ENCODE results near the gene TRPV5. TPM values are rescaled to one million over a fixed set of nuclear protein-coding genes. Genes with fewer than 3 reads are reported as not detected.

The TRPV5 gene
- total and polyA plus RNA-seq, 2 experiments from 2014 or later, result not detected

DNA sequence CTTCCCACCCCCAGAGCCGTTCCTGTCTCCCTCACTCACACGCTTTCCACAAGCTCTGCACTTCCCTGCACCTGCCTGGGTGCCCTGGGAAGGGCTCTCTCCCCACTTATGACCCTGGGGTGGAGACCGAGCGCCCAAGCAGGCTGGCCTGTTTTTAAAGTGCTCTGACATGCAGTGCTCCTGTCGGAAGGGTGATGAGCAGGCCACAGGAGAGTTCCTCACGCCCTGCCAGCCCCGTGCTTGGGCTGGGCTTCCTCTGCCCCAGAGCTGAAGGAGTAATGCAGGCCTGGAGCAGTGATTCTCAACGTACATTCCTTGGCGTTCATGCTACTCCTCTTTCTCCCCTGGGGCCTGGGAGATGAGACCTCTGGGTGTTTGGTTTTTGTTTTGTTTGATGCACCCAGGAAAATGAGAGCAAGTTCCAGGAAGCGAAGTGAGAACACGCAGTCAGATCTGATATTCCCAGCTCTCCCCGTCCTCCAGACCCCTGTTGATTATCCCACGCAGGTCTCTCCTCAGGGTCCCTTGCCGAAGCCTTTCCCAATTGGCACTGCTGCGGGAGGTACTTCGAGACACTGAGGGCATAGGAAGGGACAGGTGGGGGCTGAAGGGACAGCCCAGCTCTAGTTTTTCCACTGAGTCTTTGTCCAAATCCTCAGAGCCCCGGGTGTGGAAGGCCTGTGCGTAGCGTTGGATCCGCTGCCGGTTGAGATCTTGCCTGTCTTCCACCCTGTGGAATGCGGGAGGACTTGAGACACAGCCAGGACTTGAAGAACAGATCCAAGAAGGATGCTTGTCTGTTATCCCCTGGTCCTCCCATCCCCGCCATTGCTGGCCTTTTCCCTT, 62.1 kb downstream of the TRPV5 start:
- no peak for DNase-seq
- Histone ChIP-seq H3K9me3 (ENCODE audit: low read depth) (no peaks in the 10 kb centered on the region), H3K36me3 (ENCODE audit: low read depth) (no peaks in the 10 kb centered on the region), H3K4me1 (ENCODE audit: insufficient read depth) (no peaks in the 10 kb centered on the region), H3K27ac (no peak overlapping the region), H4K20me1 (ENCODE audit: insufficient read depth) (no peaks in the 10 kb centered on the region), H3K4me2 (ENCODE audit: unreplicated experiment) (no peak overlapping the region), H3F3A (ENCODE audit: insufficient read depth) (no peaks in the 10 kb centered on the region), H3K27me3 (replicated peaks; ENCODE audit: insufficient read depth) (no peaks in the 10 kb centered on the region), H3K79me2 (ENCODE audit: insufficient read depth) (no peaks in the 10 kb centered on the region), H3K9ac (no peak overlapping the region), H3K9me2 (ENCODE audit: insufficient read depth) (no peaks in the 10 kb centered on the region), H3K4me3 (no peak overlapping the region), H2AFZ (no peak overlapping the region)
- in situ Hi-C loops (cut with MboI), result loop anchor here (10.0 kb wide), 1 partner anchor 343 kb away; no protein-coding TSS in a partner anchor
- 71 to 72% methylated on average over 23 of the region's 23 CpGs for WGBS, 2 experiments (ENCODE audit: low coverage in 1 of 2, low lambda C conversion rate in 2 of 2, missing lambda C conversion rate in 2 of 2)
- TF ChIP-seq EZH2phosphoT487 (IDR thresholded peaks at IDR 0.05; ENCODE audit: insufficient read depth, low read depth) (no peak), EZH2 (IDR thresholded peaks at IDR 0.05; ENCODE audit: insufficient read depth, poor library complexity, severe bottlenecking) (no peak)

DNA sequence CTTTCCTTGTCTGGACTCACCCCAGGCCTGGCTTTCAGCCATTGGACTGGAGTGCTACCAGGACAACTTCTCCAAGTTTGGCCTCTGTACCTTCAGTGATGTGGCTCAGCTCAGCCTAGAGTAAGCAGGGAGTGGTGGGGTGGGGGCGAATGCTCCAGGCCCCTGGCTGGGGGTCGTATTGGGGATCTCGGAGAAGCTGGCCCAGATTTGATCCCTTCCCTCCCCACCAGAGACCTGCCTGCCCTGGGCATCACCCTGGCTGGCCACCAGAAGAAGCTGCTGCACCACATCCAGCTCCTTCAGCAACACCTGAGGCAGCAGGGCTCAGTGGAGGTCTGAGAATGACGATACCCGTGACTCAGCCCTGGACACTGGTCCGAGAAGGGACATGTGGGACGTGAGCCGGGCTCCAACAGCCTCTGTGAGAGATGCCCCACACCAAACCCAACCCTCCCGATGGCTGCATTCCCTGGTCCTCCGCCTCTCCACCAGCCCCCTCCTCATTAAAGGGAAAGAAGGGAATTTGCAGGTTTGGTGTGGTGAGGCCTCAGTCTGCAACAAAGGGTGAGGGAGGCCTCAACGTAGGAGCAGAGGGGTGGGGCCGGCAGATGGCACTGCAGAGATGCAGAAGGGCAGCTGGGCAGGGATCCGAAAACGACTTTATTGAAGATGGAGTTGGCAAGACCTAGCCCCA, 62.8 kb downstream of the TRPV5 start:
- Histone ChIP-seq H3K4me2 (ENCODE audit: unreplicated experiment) (no peak overlapping the region), H3K36me3 (ENCODE audit: low read depth) (no peaks in the 10 kb centered on the region), H2AFZ (no peak overlapping the region), H3K9me3 (ENCODE audit: low read depth) (no peaks in the 10 kb centered on the region), H3K4me1 (ENCODE audit: insufficient read depth) (no peaks in the 10 kb centered on the region), H3K9me2 (ENCODE audit: insufficient read depth) (no peaks in the 10 kb centered on the region), H3K4me3 (no peak overlapping the region), H3F3A (ENCODE audit: insufficient read depth) (no peaks in the 10 kb centered on the region), H3K27ac (no peak overlapping the region), H3K27me3 (replicated peaks; ENCODE audit: insufficient read depth) (no peaks in the 10 kb centered on the region), H3K79me2 (ENCODE audit: insufficient read depth) (no peaks in the 10 kb centered on the region), H4K20me1 (ENCODE audit: insufficient read depth) (no peaks in the 10 kb centered on the region), H3K9ac (no peak overlapping the region)
- WGBS, 2 experiments (ENCODE audit: low coverage in 1 of 2, low lambda C conversion rate in 2 of 2, missing lambda C conversion rate in 2 of 2), result 64 to 67% methylated on average over 14 of the region's 14 CpGs
- TF ChIP-seq EZH2phosphoT487 (IDR thresholded peaks at IDR 0.05; ENCODE audit: insufficient read depth, low read depth) (no peak), EZH2 (IDR thresholded peaks at IDR 0.05; ENCODE audit: insufficient read depth, poor library complexity, severe bottlenecking) (no peak)
- DNase-seq, result no peak
- in situ Hi-C loops (cut with MboI), result loop anchor here (10.0 kb wide), 1 partner anchor 344 kb away; no protein-coding TSS in a partner anchor

- DNase-seq, result no peak
- in situ Hi-C loops (cut with MboI), result loop anchor here (10.0 kb wide), 1 partner anchor 345 kb away; no protein-coding TSS in a partner anchor
- no peak overlapping the region for H3K27ac ChIP-seq
These were observed 63.4 kb downstream of the TRPV5 start for GRCh38 chr7:142870147-142870559.

DNA sequence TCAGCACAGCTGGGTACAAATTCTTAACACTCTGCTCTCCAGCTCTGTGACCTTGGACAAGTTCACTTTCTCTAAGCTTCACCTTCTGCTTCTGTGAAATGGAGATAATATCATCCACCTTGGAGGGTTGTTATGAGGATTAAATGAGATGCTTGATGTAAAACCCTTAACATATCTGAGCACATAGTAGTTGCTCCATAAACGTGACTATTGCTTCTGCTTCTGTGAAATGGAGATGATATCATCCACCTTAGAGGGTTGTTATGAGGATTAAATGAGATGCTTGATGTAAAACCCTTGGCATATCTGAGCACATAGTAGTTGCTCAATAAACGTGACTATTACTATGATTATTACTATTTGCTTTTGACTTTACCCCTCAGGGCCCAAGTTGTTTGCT, 64.1 kb downstream of the TRPV5 start:
- 41 to 51% methylated on average over 2 of the region's 2 CpGs for WGBS, 2 experiments (ENCODE audit: low coverage in 1 of 2, low lambda C conversion rate in 2 of 2, missing lambda C conversion rate in 2 of 2)
- Histone ChIP-seq H2AFZ (no peak overlapping the region), H3K27ac (no peak overlapping the region), H3K9ac (no peak overlapping the region), H3K79me2 (ENCODE audit: insufficient read depth) (no peaks in the 10 kb centered on the region), H3K36me3 (ENCODE audit: low read depth) (no peaks in the 10 kb centered on the region), H3K27me3 (replicated peaks; ENCODE audit: insufficient read depth) (no peaks in the 10 kb centered on the region), H3F3A (ENCODE audit: insufficient read depth) (no peaks in the 10 kb centered on the region), H3K9me2 (ENCODE audit: insufficient read depth) (no peaks in the 10 kb centered on the region), H4K20me1 (ENCODE audit: insufficient read depth) (no peaks in the 10 kb centered on the region), H3K9me3 (ENCODE audit: low read depth) (no peaks in the 10 kb centered on the region), H3K4me1 (ENCODE audit: insufficient read depth) (no peaks in the 10 kb centered on the region), H3K4me2 (ENCODE audit: unreplicated experiment) (no peak overlapping the region), H3K4me3 (no peak overlapping the region)
- no peak for TF ChIP-seq EZH2phosphoT487 (IDR thresholded peaks at IDR 0.05; ENCODE audit: insufficient read depth, low read depth)
- TF ChIP-seq EZH2 (IDR thresholded peaks at IDR 0.05; ENCODE audit: insufficient read depth, poor library complexity, severe bottlenecking), result no peak
- in situ Hi-C loops (cut with MboI), result no loop called here
- DNase-seq, result no peak

More at GRCh38 chr7:142870147-142870559, 63.4 kb downstream of the TRPV5 start:
- Histone ChIP-seq H3K36me3 (ENCODE audit: low read depth) (no peaks in the 10 kb centered on the region), H3K79me2 (ENCODE audit: insufficient read depth) (no peaks in the 10 kb centered on the region), H3K4me2 (ENCODE audit: unreplicated experiment) (no peak overlapping the region), H3F3A (ENCODE audit: insufficient read depth) (no peaks in the 10 kb centered on the region), H4K20me1 (ENCODE audit: insufficient read depth) (no peaks in the 10 kb centered on the region), H3K4me1 (ENCODE audit: insufficient read depth) (no peaks in the 10 kb centered on the region), H3K4me3 (no peak overlapping the region), H3K27me3 (replicated peaks; ENCODE audit: insufficient read depth) (no peaks in the 10 kb centered on the region), H3K9me2 (ENCODE audit: insufficient read depth) (no peaks in the 10 kb centered on the region), H2AFZ (no peak overlapping the region), H3K9me3 (ENCODE audit: low read depth) (no peaks in the 10 kb centered on the region), H3K9ac (no peak overlapping the region)
- TF ChIP-seq EZH2 (IDR thresholded peaks at IDR 0.05; ENCODE audit: insufficient read depth, poor library complexity, severe bottlenecking) (no peak), EZH2phosphoT487 (IDR thresholded peaks at IDR 0.05; ENCODE audit: insufficient read depth, low read depth) (no peak)
- 68 to 76% methylated on average over 8 of the region's 8 CpGs for WGBS, 2 experiments (ENCODE audit: low coverage in 1 of 2, low lambda C conversion rate in 2 of 2, missing lambda C conversion rate in 2 of 2)
